ENCODE data around the gene TMPRSS6.

TMPRSS6 gene

GRCh38 chr22:37109242-37109917 is at the start of gene TMPRSS6:
Gene TMPRSS6 (minus strand): TSS chr22:37109713. CDS start chr22:37103417, 6,296 bp downstream.
- no peaks in the 10 kb centered on the region for H3K9me3 ChIP-seq (ENCODE audit: severe bottlenecking)
- no peaks in the 10 kb centered on the region for H3K36me3 ChIP-seq
- DNase-seq, result no peak
- H3K4me3 ChIP-seq (ENCODE audit: low read depth, low read length), result no peak within 1 kb of the TSS
- no peak for TF ChIP-seq CTCF (IDR thresholded peaks at IDR 0.05; ENCODE audit: low read depth, low read length)
- H3K27ac ChIP-seq, result no peak within 1 kb of the TSS
- H3K27me3 ChIP-seq (ENCODE audit: insufficient read depth, low read depth, severe bottlenecking), result no peaks in the 10 kb centered on the region

GRCh38 chr22:37158963-37159290 is 49.4 kb upstream of the TMPRSS6 start:
- TF ChIP-seq CTCF (IDR thresholded peaks at IDR 0.05; ENCODE audit: low read depth, low read length), result no peak
- Histone ChIP-seq H3K36me3 (no peaks in the 10 kb centered on the region), H3K27ac (no peak overlapping the region), H3K4me3 (ENCODE audit: low read depth, low read length) (no peak overlapping the region), H3K27me3 (ENCODE audit: insufficient read depth, low read depth, severe bottlenecking) (no peaks in the 10 kb centered on the region), H3K9me3 (ENCODE audit: severe bottlenecking) (peaks cover 4% of the 10 kb centered on the region)
- no peak for DNase-seq

- Histone ChIP-seq H3K9me3 (ENCODE audit: severe bottlenecking) (peaks cover 4% of the 10 kb centered on the region), H3K27me3 (ENCODE audit: insufficient read depth, low read depth, severe bottlenecking) (no peaks in the 10 kb centered on the region), H3K27ac (no peak overlapping the region), H3K4me3 (ENCODE audit: low read depth, low read length) (no peak overlapping the region), H3K36me3 (no peaks in the 10 kb centered on the region)
- no peak for TF ChIP-seq CTCF (IDR thresholded peaks at IDR 0.05; ENCODE audit: low read depth, low read length)
- no peak for DNase-seq
Observed at GRCh38 chr22:37157516-37158285, 48.2 kb upstream of the TMPRSS6 start.

- DNase-seq, result no peak
- H3K9me3 ChIP-seq (ENCODE audit: severe bottlenecking), result peaks cover 4% of the 10 kb centered on the region
- H3K36me3 ChIP-seq, result no peaks in the 10 kb centered on the region
- TF ChIP-seq CTCF (IDR thresholded peaks at IDR 0.05; ENCODE audit: low read depth, low read length), result no peak
- no peaks in the 10 kb centered on the region for H3K27me3 ChIP-seq (ENCODE audit: insufficient read depth, low read depth, severe bottlenecking)
- H3K27ac ChIP-seq, result no peak overlapping the region
- no peak overlapping the region for H3K4me3 ChIP-seq (ENCODE audit: low read depth, low read length)
Observed at GRCh38 chr22:37156686-37157435, 47.3 kb upstream of the TMPRSS6 start.

GRCh38 chr22:37155971-37156370 is 46.5 kb upstream of the TMPRSS6 start:
- no peak for TF ChIP-seq CTCF (IDR thresholded peaks at IDR 0.05; ENCODE audit: low read depth, low read length)
- H3K36me3 ChIP-seq, result no peaks in the 10 kb centered on the region
- no peaks in the 10 kb centered on the region for H3K9me3 ChIP-seq (ENCODE audit: severe bottlenecking)
- no peaks in the 10 kb centered on the region for H3K27me3 ChIP-seq (ENCODE audit: insufficient read depth, low read depth, severe bottlenecking)
- DNase-seq, result no peak
- no peak overlapping the region for H3K4me3 ChIP-seq (ENCODE audit: low read depth, low read length)
- H3K27ac ChIP-seq, result no peak overlapping the region

All from WERI-Rb-1 (cell line).